Activated naive CD4-positive, alpha-beta T cell treated with anti-CD3 and anti-CD28 coated beads for 36 hours (primary cell): ENCODE data around the gene PRKN. TPM values are rescaled to one million over a fixed set of nuclear protein-coding genes. Genes with fewer than 3 reads are reported as not detected.
"Not testable (repeated sequence)": the region's sequence is repeated elsewhere in the genome, so short reads cannot be mapped to it uniquely, and the experiment has no call there.

Experiments
- CTCF ChIA-PET: fragments of 350-600 bp; sonication (Branson Sonifier 250); formaldehyde crosslinking; loops from one replicate; lab custom pipeline; 2021; ENCODE audit warnings: antibody characterized with exemption; lab: Charles Lee
- DNase-seq: peaks from one replicate; pipeline ENCODE4 v3.0.0-alpha.2; 2020
- H3K27ac Mint-ChIP-seq: one replicate; pipeline ENCODE4 v1.8.0; 2021; ENCODE audit warnings: mild to moderate bottlenecking, mixed read lengths
- H3K27me3 Mint-ChIP-seq: one replicate; pipeline ENCODE4 v1.8.0; 2021; ENCODE audit warnings: low read depth, mixed read lengths
- H3K36me3 Mint-ChIP-seq: one replicate; pipeline ENCODE4 v1.8.0; 2021; ENCODE audit warnings: low read depth, mixed read lengths
- H3K4me1 Mint-ChIP-seq: one replicate; pipeline ENCODE4 v1.8.0; 2021; ENCODE audit warnings: low read depth, mixed read lengths
- H3K4me3 Mint-ChIP-seq: one replicate; pipeline ENCODE4 v1.8.0; 2021; ENCODE audit warnings: mild to moderate bottlenecking, moderate library complexity, mixed read lengths
- H3K9me3 Mint-ChIP-seq: one replicate; pipeline ENCODE4 v1.8.0; 2021; ENCODE audit warnings: mixed read lengths
- intact Hi-C: fragments of 100-400 bp; cut with micrococcal nuclease; formaldehyde crosslinking; loops from one replicate; pipeline ENCODE4 v1.15.1; 2023
- total RNA-seq, 2 experiments: library from RNA; stranded (reverse); gene quantifications; one replicate each; pipeline ENCODE4 v1.2.3, GENCODE V29; 2021

Gene PRKN
- total RNA-seq, 2 experiments from 2014 or later = 0.33 to 0.72 TPM

- Mint-ChIP-seq H3K4me3 (no peak overlapping the region), H3K27me3 (peaks cover 2% of the 10 kb centered on the region), H3K9me3 (no peaks in the 10 kb centered on the region), H3K27ac (no peak overlapping the region), H3K4me1 (no peaks in the 10 kb centered on the region), H3K36me3 (no peaks in the 10 kb centered on the region)
- DNase-seq = no peak
- intact Hi-C loops = no loop called here
- CTCF ChIA-PET = interaction anchor here (0.7 kb wide), 1 partner anchor 29 kb away, joined by 3 read pairs; no protein-coding TSS in a partner anchor
These were observed 1382.9 kb downstream of the PRKN start for GRCh38 chr6:161344626-161345025.

- intact Hi-C loops = no loop called here
- Mint-ChIP-seq H3K4me3 (no peak overlapping the region), H3K4me1 (no peaks in the 10 kb centered on the region), H3K9me3 (no peaks in the 10 kb centered on the region), H3K36me3 (no peaks in the 10 kb centered on the region), H3K27me3 (peaks cover 5% of the 10 kb centered on the region), H3K27ac (no peak overlapping the region)
- DNase-seq = no peak
- CTCF ChIA-PET = no interaction called here
These were observed 1385.5 kb downstream of the PRKN start for GRCh38 chr6:161342039-161342438.

GRCh38 chr6:161341638-161342037, 1385.9 kb downstream of the PRKN start:
- Mint-ChIP-seq H3K27me3 (peaks cover 5% of the 10 kb centered on the region), H3K9me3 (no peaks in the 10 kb centered on the region), H3K4me1 (no peaks in the 10 kb centered on the region), H3K27ac (no peak overlapping the region), H3K4me3 (no peak overlapping the region), H3K36me3 (no peaks in the 10 kb centered on the region)
- no peak for DNase-seq
- intact Hi-C loops = no loop called here
- CTCF ChIA-PET = no interaction called here

GRCh38 chr6:161338015-161338414, 1389.6 kb downstream of the PRKN start:
- H3K36me3 Mint-ChIP-seq = no peaks in the 10 kb centered on the region
- peaks cover 4% of the 10 kb centered on the region for H3K27me3 Mint-ChIP-seq
- CTCF ChIA-PET = no interaction called here
- no peaks in the 10 kb centered on the region for H3K4me1 Mint-ChIP-seq
- peaks cover 4% of the 10 kb centered on the region for H3K9me3 Mint-ChIP-seq
- H3K4me3 Mint-ChIP-seq = no peak overlapping the region
- no peak for DNase-seq
- intact Hi-C loops = no loop called here
- H3K27ac Mint-ChIP-seq = no peak overlapping the region

- no peaks in the 10 kb centered on the region for H3K4me1 Mint-ChIP-seq
- DNase-seq = no peak
- CTCF ChIA-PET = no interaction called here
- peaks cover 3% of the 10 kb centered on the region for H3K27me3 Mint-ChIP-seq
- H3K36me3 Mint-ChIP-seq = no peaks in the 10 kb centered on the region
- no peak overlapping the region for H3K4me3 Mint-ChIP-seq
- intact Hi-C loops = no loop called here
- H3K27ac Mint-ChIP-seq = no peak overlapping the region
- H3K9me3 Mint-ChIP-seq = peaks cover 4% of the 10 kb centered on the region
These were observed 1391.1 kb downstream of the PRKN start for GRCh38 chr6:161336479-161336878.

GRCh38 chr6:161333410-161333809, 1394.2 kb downstream of the PRKN start:
- CTCF ChIA-PET = no interaction called here

GRCh38 chr6:161331402-161332081, 1396.0 kb downstream of the PRKN start:
- CTCF ChIA-PET = interaction anchor here (0.7 kb wide), 1 partner anchor 426 kb away, joined by 3 read pairs; no protein-coding TSS in a partner anchor
- H3K4me3 Mint-ChIP-seq, H3K4me1 Mint-ChIP-seq, intact Hi-C loops, DNase-seq, H3K36me3 Mint-ChIP-seq, H3K27ac Mint-ChIP-seq, H3K9me3 Mint-ChIP-seq, H3K27me3 Mint-ChIP-seq: not testable (repeated sequence)

More at GRCh38 chr6:161333410-161333809, 1394.2 kb downstream of the PRKN start:
- peaks cover 3% of the 10 kb centered on the region for H3K27me3 Mint-ChIP-seq
- peaks cover 4% of the 10 kb centered on the region for H3K9me3 Mint-ChIP-seq
- H3K36me3 Mint-ChIP-seq = no peaks in the 10 kb centered on the region
- no peak overlapping the region for H3K27ac Mint-ChIP-seq
- H3K4me1 Mint-ChIP-seq = no peaks in the 10 kb centered on the region
- DNase-seq = no peak
- intact Hi-C loops = no loop called here
- H3K4me3 Mint-ChIP-seq = no peak overlapping the region

GRCh38 chr6:161327360-161327953, 1400.1 kb downstream of the PRKN start:
- DNase-seq = no peak
- H3K9me3 Mint-ChIP-seq = peaks cover 5% of the 10 kb centered on the region
- CTCF ChIA-PET = no interaction called here
- H3K36me3 Mint-ChIP-seq = no peaks in the 10 kb centered on the region
- no peaks in the 10 kb centered on the region for H3K4me1 Mint-ChIP-seq
- H3K4me3 Mint-ChIP-seq = no peak overlapping the region
- intact Hi-C loops = no loop called here
- no peak overlapping the region for H3K27ac Mint-ChIP-seq
- no peaks in the 10 kb centered on the region for H3K27me3 Mint-ChIP-seq

- Mint-ChIP-seq H3K4me1 (no peaks in the 10 kb centered on the region), H3K27ac (no peak overlapping the region), H3K27me3 (no peaks in the 10 kb centered on the region), H3K9me3 (peaks cover 4% of the 10 kb centered on the region), H3K36me3 (no peaks in the 10 kb centered on the region), H3K4me3 (no peak overlapping the region)
- CTCF ChIA-PET = no interaction called here
- DNase-seq = no peak
- intact Hi-C loops = no loop called here
These were observed 1408.3 kb downstream of the PRKN start for GRCh38 chr6:161319231-161319630.

- intact Hi-C loops = no loop called here
- CTCF ChIA-PET = no interaction called here
- Mint-ChIP-seq H3K4me3 (no peak overlapping the region), H3K9me3 (peaks cover 4% of the 10 kb centered on the region), H3K4me1 (no peaks in the 10 kb centered on the region), H3K27ac (no peak overlapping the region), H3K27me3 (no peaks in the 10 kb centered on the region), H3K36me3 (no peaks in the 10 kb centered on the region)
- DNase-seq = no peak
These were observed 1409.1 kb downstream of the PRKN start for GRCh38 chr6:161318456-161318855.

- DNase-seq = no peak
- Mint-ChIP-seq H3K27me3 (no peaks in the 10 kb centered on the region), H3K27ac (no peak overlapping the region), H3K9me3 (peaks cover 2% of the 10 kb centered on the region), H3K36me3 (no peaks in the 10 kb centered on the region), H3K4me3 (no peak overlapping the region), H3K4me1 (no peaks in the 10 kb centered on the region)
- CTCF ChIA-PET = interaction anchor here (0.7 kb wide), 2 partner anchors 9 to 26 kb away, joined by 3 read pairs; no protein-coding TSS in a partner anchor
- intact Hi-C loops = no loop called here
These were observed 1411.0 kb downstream of the PRKN start for GRCh38 chr6:161316531-161316930.

- H3K36me3 Mint-ChIP-seq, H3K4me3 Mint-ChIP-seq, H3K27me3 Mint-ChIP-seq, DNase-seq, CTCF ChIA-PET, H3K27ac Mint-ChIP-seq, H3K9me3 Mint-ChIP-seq, H3K4me1 Mint-ChIP-seq, intact Hi-C loops: not testable (repeated sequence)
These were observed 1412.2 kb downstream of the PRKN start for GRCh38 chr6:161315246-161315917.
